ENCODE results near the gene TRPM3. TPM values are rescaled to one million over a fixed set of nuclear protein-coding genes. Genes with fewer than 3 reads are reported as not detected.
"Not testable (repeated sequence)": the region's sequence is repeated elsewhere in the genome, so short reads cannot be mapped to it uniquely, and the experiment has no call there.

Gene TRPM3
- total RNA-seq, 6 donors from 2014 or later: 0.10 to 1.0 (median 0.17) TPM; not detected in 1

- Histone ChIP-seq H3K36me3 (no peaks in the 10 kb centered on the region), H3K4me3 (no peak overlapping the region), H3K4me1 (no peaks in the 10 kb centered on the region), H3K9me3 (no peaks in the 10 kb centered on the region), H3K27ac (no peak overlapping the region), H3K27me3 (no peaks in the 10 kb centered on the region)
- ATAC-seq (ENCODE audit: low FRiP score in 2 of 2): no peak
- TF ChIP-seq CTCF (IDR thresholded peaks at IDR 0.05) (no peak), POLR2A (IDR thresholded peaks at IDR 0.05) (no peak), POLR2AphosphoS5 (IDR thresholded peaks at IDR 0.05) (no peak), EP300 (IDR thresholded peaks at IDR 0.05) (no peak)
- no peak for DNase-seq
- WGBS, 2 donors: 74 to 79% methylated on average over 2 to 4 of the region's 4 CpGs
These were observed 141.5 kb downstream of the TRPM3 start for GRCh38 chr9:70979966-70980365.

GRCh38 chr9:70978085-70978484, 143.3 kb downstream of the TRPM3 start:
- Histone ChIP-seq H3K4me1 (no peaks in the 10 kb centered on the region), H3K27ac (no peak overlapping the region), H3K27me3 (no peaks in the 10 kb centered on the region), H3K36me3 (no peaks in the 10 kb centered on the region), H3K4me3 (no peak overlapping the region), H3K9me3 (no peaks in the 10 kb centered on the region)
- DNase-seq (no peak), ATAC-seq (ENCODE audit: low FRiP score in 2 of 2) (no peak)
- TF ChIP-seq CTCF (IDR thresholded peaks at IDR 0.05) (no peak), POLR2A (IDR thresholded peaks at IDR 0.05) (no peak), EP300 (IDR thresholded peaks at IDR 0.05) (no peak), POLR2AphosphoS5 (IDR thresholded peaks at IDR 0.05) (no peak)
- 74 to 88% methylated on average over 2 to 3 of the region's 3 CpGs for WGBS, 2 donors

- no peaks in the 10 kb centered on the region for H3K36me3 ChIP-seq
- H3K4me3 ChIP-seq: no peak overlapping the region
- H3K9me3 ChIP-seq: no peaks in the 10 kb centered on the region
- H3K4me1 ChIP-seq: no peaks in the 10 kb centered on the region
- ATAC-seq (ENCODE audit: low FRiP score in 2 of 2): no peak
- DNase-seq: no peak
- 79 to 87% methylated on average over 5 of the region's 5 CpGs for WGBS, 2 donors
- TF ChIP-seq CTCF (IDR thresholded peaks at IDR 0.05) (no peak), POLR2A (IDR thresholded peaks at IDR 0.05) (no peak), EP300 (IDR thresholded peaks at IDR 0.05) (no peak), POLR2AphosphoS5 (IDR thresholded peaks at IDR 0.05) (no peak)
- H3K27ac ChIP-seq: no peak overlapping the region
- H3K27me3 ChIP-seq: no peaks in the 10 kb centered on the region
These were observed 145.6 kb downstream of the TRPM3 start for GRCh38 chr9:70975821-70976220.

- no peak overlapping the region for H3K27ac ChIP-seq
- no peak overlapping the region for H3K4me3 ChIP-seq
- H3K36me3 ChIP-seq: no peaks in the 10 kb centered on the region
- ATAC-seq (ENCODE audit: low FRiP score in 2 of 2) (no peak), DNase-seq (no peak)
- no peaks in the 10 kb centered on the region for H3K27me3 ChIP-seq
- TF ChIP-seq POLR2A (IDR thresholded peaks at IDR 0.05): no peak
- no peak for TF ChIP-seq POLR2AphosphoS5 (IDR thresholded peaks at IDR 0.05)
- TF ChIP-seq CTCF (IDR thresholded peaks at IDR 0.05): no peak
- TF ChIP-seq EP300 (IDR thresholded peaks at IDR 0.05): no peak
- H3K9me3 ChIP-seq: no peaks in the 10 kb centered on the region
- H3K4me1 ChIP-seq: no peaks in the 10 kb centered on the region
- WGBS, 2 donors: 82 to 83% methylated on average over 1 of the region's 1 CpG
These were observed 149.7 kb downstream of the TRPM3 start for GRCh38 chr9:70971723-70972122.

- DNase-seq; H3K36me3 ChIP-seq; H3K27ac ChIP-seq; H3K9me3 ChIP-seq; ATAC-seq (ENCODE audit: low FRiP score in 2 of 2); H3K4me1 ChIP-seq; H3K27me3 ChIP-seq; H3K4me3 ChIP-seq: not testable (repeated sequence)
- 93% methylated on average over 3 of the region's 3 CpGs for WGBS, 2 donors
These were observed 155.0 kb downstream of the TRPM3 start for GRCh38 chr9:70966380-70966779.
